Measurements from ENCODE around the gene KRT74.

- no peak for TF ChIP-seq FOXA1 (IDR thresholded peaks at IDR 0.05)
- no peak for TF ChIP-seq RXRA (IDR thresholded peaks at IDR 0.05)
- TF ChIP-seq, protein P1, sequence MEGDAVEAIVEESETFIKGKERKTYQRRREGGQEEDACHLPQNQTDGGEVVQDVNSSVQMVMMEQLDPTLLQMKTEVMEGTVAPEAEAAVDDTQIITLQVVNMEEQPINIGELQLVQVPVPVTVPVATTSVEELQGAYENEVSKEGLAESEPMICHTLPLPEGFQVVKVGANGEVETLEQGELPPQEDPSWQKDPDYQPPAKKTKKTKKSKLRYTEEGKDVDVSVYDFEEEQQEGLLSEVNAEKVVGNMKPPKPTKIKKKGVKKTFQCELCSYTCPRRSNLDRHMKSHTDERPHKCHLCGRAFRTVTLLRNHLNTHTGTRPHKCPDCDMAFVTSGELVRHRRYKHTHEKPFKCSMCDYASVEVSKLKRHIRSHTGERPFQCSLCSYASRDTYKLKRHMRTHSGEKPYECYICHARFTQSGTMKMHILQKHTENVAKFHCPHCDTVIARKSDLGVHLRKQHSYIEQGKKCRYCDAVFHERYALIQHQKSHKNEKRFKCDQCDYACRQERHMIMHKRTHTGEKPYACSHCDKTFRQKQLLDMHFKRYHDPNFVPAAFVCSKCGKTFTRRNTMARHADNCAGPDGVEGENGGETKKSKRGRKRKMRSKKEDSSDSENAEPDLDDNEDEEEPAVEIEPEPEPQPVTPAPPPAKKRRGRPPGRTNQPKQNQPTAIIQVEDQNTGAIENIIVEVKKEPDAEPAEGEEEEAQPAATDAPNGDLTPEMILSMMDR (IDR thresholded peaks at IDR 0.05; ENCODE audit: low read depth, low read length, missing input control), result no peak
- TF ChIP-seq TAF1 (conservative IDR thresholded peaks at IDR 0.05), result no peak
- no peak for TF ChIP-seq MAX (IDR thresholded peaks at IDR 0.05)
- TF ChIP-seq, protein P2, sequence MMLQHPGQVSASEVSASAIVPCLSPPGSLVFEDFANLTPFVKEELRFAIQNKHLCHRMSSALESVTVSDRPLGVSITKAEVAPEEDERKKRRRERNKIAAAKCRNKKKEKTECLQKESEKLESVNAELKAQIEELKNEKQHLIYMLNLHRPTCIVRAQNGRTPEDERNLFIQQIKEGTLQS (IDR thresholded peaks at IDR 0.05), result no peak
- no peak for TF ChIP-seq YY1 (IDR thresholded peaks at IDR 0.05)
- no peak for TF ChIP-seq REST (IDR thresholded peaks at IDR 0.05)
- TF ChIP-seq FOXA2 (IDR thresholded peaks at IDR 0.05), result no peak
- TF ChIP-seq EGR1 (IDR thresholded peaks at IDR 0.05; ENCODE audit: low read depth in 2 of 2), result no peak
- no peak for TF ChIP-seq HNF4A (conservative IDR thresholded peaks at IDR 0.05)
- TF ChIP-seq HNF4G (IDR thresholded peaks at IDR 0.05), result no peak
Observed at GRCh38 chr12:52539821-52540173, 33.8 kb downstream of the KRT74 start.

All from liver (tissue), 3 donors.